Brain microvascular endothelial cell (primary cell): ENCODE measurements around the gene SPATC1L.

Source experiments
- DNase-seq: peaks from one replicate; pipeline ENCODE4 v3.0.0-alpha.2; 2020
- H3K27ac ChIP-seq: fragments of 250-450 bp; sonication (Bioruptor Pico); 2 replicates; pipeline ENCODE4 v1.5.1; 2020; ENCODE audit warnings: mild to moderate bottlenecking, moderate library complexity
- H3K27me3 ChIP-seq: fragments of 250-450 bp; sonication (Bioruptor Pico); replicated peaks from 2 replicates; pipeline ENCODE4 v1.5.1; 2020; ENCODE audit warnings: mild to moderate bottlenecking
- H3K36me3 ChIP-seq: fragments of 250-450 bp; sonication (Bioruptor Pico); replicated peaks from 2 replicates; pipeline ENCODE4 v1.5.1; 2020; ENCODE audit warnings: mild to moderate bottlenecking
- H3K4me3 ChIP-seq: 2 replicates; pipeline ENCODE4 v1.5.1; 2011; ENCODE audit warnings: low read depth, mild to moderate bottlenecking, control low read depth, low read length, moderate library complexity
- CTCF ChIP-seq: IDR thresholded peaks from 2 replicates; pipeline ENCODE4 v1.5.1; 2011; ENCODE audit warnings: low read depth, mild to moderate bottlenecking, moderate library complexity, low read length, control low read depth, inconsistent platforms; ENCODE audit errors: missing control alignments
- in situ Hi-C: cut with HindIII; loops from 2 replicates; pipeline ENCODE4 v1.10.0; 2017; ENCODE audit warnings: low sequenced_read_pairs, low pct_ligation_motif_present

SPATC1L gene

GRCh38 chr21:46194374-46195334 lies 10.4 kb upstream of the SPATC1L start:
- peaks cover 57% of the 10 kb centered on the region for H3K36me3 ChIP-seq
- no peak for DNase-seq
- in situ Hi-C loops = no loop called here
- no peaks in the 10 kb centered on the region for H3K27me3 ChIP-seq
- no peak overlapping the region for H3K4me3 ChIP-seq
- TF ChIP-seq CTCF = no peak
- H3K27ac ChIP-seq = no peak overlapping the region

GRCh38 chr21:46193829-46194373 lies 9.6 kb upstream of the SPATC1L start:
- Histone ChIP-seq H3K27ac (no peak overlapping the region), H3K36me3 (peaks cover 49% of the 10 kb centered on the region), H3K27me3 (no peaks in the 10 kb centered on the region), H3K4me3 (no peak overlapping the region)
- in situ Hi-C loops = no loop called here
- TF ChIP-seq CTCF = no peak
- no peak for DNase-seq

DNA sequence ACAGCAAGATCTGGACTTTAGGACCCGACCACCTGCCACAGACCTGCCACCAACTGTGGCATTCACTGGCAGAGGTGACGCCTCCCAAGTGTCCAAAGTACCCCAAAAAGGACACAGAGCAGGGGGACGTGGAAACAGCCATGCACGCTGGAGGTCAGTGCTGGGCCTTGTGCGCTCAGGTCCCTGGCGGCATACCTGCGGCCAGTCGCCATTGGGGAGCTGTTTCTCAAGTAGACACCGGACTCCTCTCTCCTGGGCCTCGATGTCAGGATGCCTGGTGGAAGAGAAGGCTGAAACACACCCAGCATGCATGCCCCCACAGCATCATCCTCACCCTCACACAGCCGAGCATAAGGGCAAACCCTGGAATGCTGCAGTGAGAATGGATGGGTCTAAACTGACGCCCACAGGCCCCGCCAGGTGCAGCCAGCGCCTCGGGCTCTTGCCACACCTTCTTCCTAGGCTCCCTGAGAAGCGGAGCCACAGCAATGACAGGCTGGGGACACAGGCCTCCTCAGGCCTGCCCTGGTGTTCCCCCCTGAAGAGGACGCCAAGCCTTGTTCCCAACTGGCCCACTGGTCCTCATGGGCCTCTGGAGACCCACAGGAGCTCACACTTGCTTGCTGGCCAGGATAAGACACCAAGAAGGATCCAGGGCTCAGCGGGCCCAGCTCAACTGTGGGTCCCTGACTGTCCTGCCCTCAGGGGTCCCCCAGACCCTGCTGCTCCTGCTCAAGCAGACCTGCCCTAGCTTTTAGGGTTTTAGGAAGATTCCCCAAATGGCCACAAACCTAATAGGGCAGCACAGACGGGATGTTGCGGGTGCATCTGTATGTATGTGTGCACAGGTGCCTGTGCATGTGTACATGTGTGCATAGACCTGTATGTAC lies 7.7 kb upstream of the SPATC1L start:
- no peak overlapping the region for H3K4me3 ChIP-seq
- no peaks in the 10 kb centered on the region for H3K27me3 ChIP-seq
- in situ Hi-C loops = no loop called here
- H3K27ac ChIP-seq = no peak overlapping the region
- no peak for DNase-seq
- H3K36me3 ChIP-seq = peaks cover 48% of the 10 kb centered on the region
- no peak for TF ChIP-seq CTCF

- Histone ChIP-seq H3K27ac (no peak overlapping the region), H3K4me3 (no peak overlapping the region), H3K27me3 (no peaks in the 10 kb centered on the region), H3K36me3 (peaks cover 44% of the 10 kb centered on the region)
- in situ Hi-C loops = no loop called here
- no peak for TF ChIP-seq CTCF
- peak; percentile 74 for DNase-seq
Observed at GRCh38 chr21:46191257-46191685, 7.0 kb upstream of the SPATC1L start.

GRCh38 chr21:46190491-46191131 lies 6.4 kb upstream of the SPATC1L start:
- Histone ChIP-seq H3K27me3 (no peaks in the 10 kb centered on the region), H3K4me3 (no peak overlapping the region), H3K27ac (no peak overlapping the region), H3K36me3 (peaks cover 37% of the 10 kb centered on the region)
- DNase-seq = no peak
- TF ChIP-seq CTCF = no peak
- in situ Hi-C loops = no loop called here
